ENCODE data around the gene ZNF284. TPM values are rescaled to one million over a fixed set of nuclear protein-coding genes. Genes with fewer than 3 reads are reported as not detected.

The ZNF284 gene
- polyA plus RNA-seq, 1 of the 3 experiments (the other 2 are of a cell fraction): 1.4 TPM

DNA sequence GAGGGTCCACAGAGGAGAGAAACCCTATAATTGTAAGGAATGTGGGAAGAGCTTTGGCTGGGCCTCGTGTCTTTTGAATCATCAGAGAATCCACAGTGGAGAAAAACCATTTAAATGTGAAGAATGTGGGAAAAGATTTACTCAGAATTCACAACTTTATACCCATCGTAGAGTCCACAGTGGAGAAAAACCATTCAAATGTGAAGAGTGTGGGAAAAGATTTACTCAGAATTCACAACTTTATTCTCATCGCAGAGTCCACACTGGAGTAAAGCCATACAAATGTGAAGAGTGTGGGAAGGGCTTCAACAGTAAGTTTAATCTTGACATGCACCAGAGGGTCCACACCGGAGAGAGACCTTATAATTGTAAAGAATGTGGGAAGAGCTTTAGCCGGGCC lies 60.0 kb downstream of the ZNF284 start:
- H4K20me1 ChIP-seq (ENCODE audit: insufficient read depth): no peaks in the 10 kb centered on the region
- no peaks in the 10 kb centered on the region for H3K27me3 ChIP-seq (ENCODE audit: insufficient read depth)
- CTCF ChIA-PET: no interaction called here
- 97% methylated on average over 5 of the region's 5 CpGs for whole genome bisulfite sequencing (ENCODE audit: low lambda C conversion rate)
- H3K9me3 ChIP-seq: no peaks in the 10 kb centered on the region
- H3F3A ChIP-seq (replicated peaks; ENCODE audit: insufficient read depth): no peaks in the 10 kb centered on the region
- no peak for DNase-seq
- no peak overlapping the region for H3K9ac ChIP-seq
- no peaks in the 10 kb centered on the region for H3K9me2 ChIP-seq
- no peak overlapping the region for H3K4me2 ChIP-seq
- H3K36me3 ChIP-seq (replicated peaks in 1 of 2; ENCODE audit: control insufficient read depth in 1 of 2, insufficient read depth in 2 of 2, low read length in 1 of 2): peaks cover 37 to 40% of the 10 kb centered on the region in 2 experiments
- no peaks in the 10 kb centered on the region for H3K79me2 ChIP-seq (ENCODE audit: insufficient read depth)
- no peak overlapping the region for H3K4me3 ChIP-seq (ENCODE audit: low read depth in 2 of 2, low read length in 1 of 2)
- no peak overlapping the region for H2AFZ ChIP-seq (ENCODE audit: low read depth)
- POLR2A ChIA-PET: no interaction called here
- H3K4me1 ChIP-seq (ENCODE audit: control insufficient read depth in 1 of 2, insufficient read depth in 2 of 2, low read depth in 1 of 2, low read length in 1 of 2): no peaks in the 10 kb centered on the region
- no peak overlapping the region for H3K27ac ChIP-seq (ENCODE audit: low read depth in 2 of 2, low read length in 1 of 2)
- TF ChIP-seq, protein P1, sequence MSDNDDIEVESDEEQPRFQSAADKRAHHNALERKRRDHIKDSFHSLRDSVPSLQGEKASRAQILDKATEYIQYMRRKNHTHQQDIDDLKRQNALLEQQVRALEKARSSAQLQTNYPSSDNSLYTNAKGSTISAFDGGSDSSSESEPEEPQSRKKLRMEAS (IDR thresholded peaks at IDR 0.05; ENCODE audit: low read depth): no peak
- TF ChIP-seq, protein P2, sequence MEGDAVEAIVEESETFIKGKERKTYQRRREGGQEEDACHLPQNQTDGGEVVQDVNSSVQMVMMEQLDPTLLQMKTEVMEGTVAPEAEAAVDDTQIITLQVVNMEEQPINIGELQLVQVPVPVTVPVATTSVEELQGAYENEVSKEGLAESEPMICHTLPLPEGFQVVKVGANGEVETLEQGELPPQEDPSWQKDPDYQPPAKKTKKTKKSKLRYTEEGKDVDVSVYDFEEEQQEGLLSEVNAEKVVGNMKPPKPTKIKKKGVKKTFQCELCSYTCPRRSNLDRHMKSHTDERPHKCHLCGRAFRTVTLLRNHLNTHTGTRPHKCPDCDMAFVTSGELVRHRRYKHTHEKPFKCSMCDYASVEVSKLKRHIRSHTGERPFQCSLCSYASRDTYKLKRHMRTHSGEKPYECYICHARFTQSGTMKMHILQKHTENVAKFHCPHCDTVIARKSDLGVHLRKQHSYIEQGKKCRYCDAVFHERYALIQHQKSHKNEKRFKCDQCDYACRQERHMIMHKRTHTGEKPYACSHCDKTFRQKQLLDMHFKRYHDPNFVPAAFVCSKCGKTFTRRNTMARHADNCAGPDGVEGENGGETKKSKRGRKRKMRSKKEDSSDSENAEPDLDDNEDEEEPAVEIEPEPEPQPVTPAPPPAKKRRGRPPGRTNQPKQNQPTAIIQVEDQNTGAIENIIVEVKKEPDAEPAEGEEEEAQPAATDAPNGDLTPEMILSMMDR (IDR thresholded peaks at IDR 0.05): no peak
- TF ChIP-seq POLR2AphosphoS5 (IDR thresholded peaks at IDR 0.05; ENCODE audit: low read depth, low read length) (no peak), RAD21 (IDR thresholded peaks at IDR 0.05; ENCODE audit: low read length) (no peak), YY1 (IDR thresholded peaks at IDR 0.05; ENCODE audit: low read depth) (no peak), EP300 (IDR thresholded peaks at IDR 0.05; ENCODE audit: borderline replicate concordance in 1 of 2, low read depth in 1 of 2, low read length in 1 of 2) (no peak), JUND (IDR thresholded peaks at IDR 0.05) (no peak)

Small RNA genes lying within 50 kb of the gene (small RNA-seq; reads per million reads assigned to genes)
- 0 reads per million in 7 experiments for gene RNU6-902P

Other genes starting within 250 kb of the ZNF284 start
- 1.6 and 2.6 TPM in 2 replicates for gene ZNF283, start 244.8 kb upstream of the ZNF284 start, polyA plus RNA-seq (2012; rRNA removed)
- gene ZNF404, start 188.2 kb upstream of the ZNF284 start, polyA plus RNA-seq (2012; rRNA removed): 2.6 and 4.3 TPM in 2 replicates
- 9.7 and 14.3 TPM in 2 replicates for gene ZNF45, start 136.9 kb upstream of the ZNF284 start, polyA plus RNA-seq (2012; rRNA removed)
- 0.64 and 1.7 TPM in 2 replicates for gene ZNF221, start 120.9 kb upstream of the ZNF284 start, polyA plus RNA-seq (2012; rRNA removed)
- 2.1 and 3.8 TPM in 2 replicates for gene ZNF155, start 88.0 kb upstream of the ZNF284 start, polyA plus RNA-seq (2012; rRNA removed)
- 1.8 and 2.4 TPM in 2 replicates for gene ZNF230, start 69.2 kb upstream of the ZNF284 start, polyA plus RNA-seq (2012; rRNA removed)
- 3.7 and 6.7 TPM in 2 replicates for gene ZNF222, start 46.8 kb upstream of the ZNF284 start, polyA plus RNA-seq (2012; rRNA removed)
- 2.7 and 4.1 TPM in 2 replicates for gene ZNF223, start 20.1 kb upstream of the ZNF284 start, polyA plus RNA-seq (2012; rRNA removed)
- gene ZNF224, start 22.2 kb downstream of the ZNF284 start, polyA plus RNA-seq (2012; rRNA removed): 13.9 and 20.2 TPM in 2 replicates
- gene ZNF225, start 41.2 kb downstream of the ZNF284 start, polyA plus RNA-seq (2012; rRNA removed): 1.2 and 1.3 TPM in 2 replicates
- 3.1 and 6.0 TPM in 2 replicates for gene ZNF234, start 69.4 kb downstream of the ZNF284 start, polyA plus RNA-seq (2012; rRNA removed)
- gene ZNF226, start 92.9 kb downstream of the ZNF284 start, polyA plus RNA-seq (2012; rRNA removed): 28.8 and 48.3 TPM in 2 replicates
- 8.3 and 9.1 TPM in 2 replicates for gene ZNF227, start 140.4 kb downstream of the ZNF284 start, polyA plus RNA-seq (2012; rRNA removed)
- 0.97 and 1.8 TPM in 2 replicates for gene ZNF233, start 187.7 kb downstream of the ZNF284 start, polyA plus RNA-seq (2012; rRNA removed)
- gene ZNF235, start 232.9 kb downstream of the ZNF284 start, polyA plus RNA-seq (2012; rRNA removed): 2.7 and 4.1 TPM in 2 replicates

Data from SK-N-SH (cell line).